GM18907 (cell line): Measurements from ENCODE around the gene CLRN2.
"Not testable (repeated sequence)": the region's sequence is repeated elsewhere in the genome, so short reads cannot be mapped to it uniquely, and the experiment has no call there.

ENCODE experiments used
- ATAC-seq: cut with Tn5 transposase; IDR thresholded peaks from one replicate; pipeline ENCODE4 v1.9.1; 2021; ENCODE audit warnings: mild to moderate bottlenecking, moderate library complexity; ENCODE audit not compliant: unreplicated experiment

The CLRN2 gene

DNA sequence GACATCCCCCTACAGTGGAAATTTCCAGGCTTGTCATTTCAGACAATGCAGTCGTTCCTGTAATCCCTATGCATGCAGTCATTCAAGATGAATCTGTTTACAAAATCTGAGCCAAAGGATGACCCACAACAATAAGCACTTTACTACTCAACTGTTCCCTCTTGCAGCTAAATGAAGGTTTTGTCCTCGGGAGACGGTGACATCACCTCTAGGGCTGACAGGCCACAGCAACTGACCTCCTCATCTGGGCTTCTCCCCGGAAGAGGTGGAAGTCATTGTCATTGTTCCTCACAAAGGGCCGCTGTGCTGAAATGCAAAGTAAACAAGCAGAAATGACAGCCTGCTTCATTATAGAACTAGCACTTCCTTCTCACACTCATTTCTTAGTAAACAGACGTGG is 29.2 kb downstream of the CLRN2 start:
- no peak for ATAC-seq

DNA sequence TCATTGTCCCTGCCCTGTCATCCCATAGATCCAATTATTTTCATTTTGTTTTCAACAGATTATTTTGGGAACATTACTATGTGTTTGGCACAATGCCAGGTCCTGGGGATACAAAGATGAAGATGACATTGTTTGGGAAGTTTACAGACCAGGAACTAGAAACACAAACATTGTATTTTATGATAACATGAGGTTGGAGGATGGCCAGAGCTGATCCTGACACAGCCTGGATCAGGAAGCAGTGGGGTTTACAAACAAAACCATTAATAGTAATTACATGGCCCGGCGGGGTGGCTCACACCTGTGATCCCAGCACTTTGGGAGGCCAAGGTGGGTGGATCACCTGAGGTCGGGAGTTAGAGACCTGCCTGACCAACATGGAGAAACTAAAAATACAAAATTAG is 29.9 kb downstream of the CLRN2 start:
- ATAC-seq: no peak

DNA sequence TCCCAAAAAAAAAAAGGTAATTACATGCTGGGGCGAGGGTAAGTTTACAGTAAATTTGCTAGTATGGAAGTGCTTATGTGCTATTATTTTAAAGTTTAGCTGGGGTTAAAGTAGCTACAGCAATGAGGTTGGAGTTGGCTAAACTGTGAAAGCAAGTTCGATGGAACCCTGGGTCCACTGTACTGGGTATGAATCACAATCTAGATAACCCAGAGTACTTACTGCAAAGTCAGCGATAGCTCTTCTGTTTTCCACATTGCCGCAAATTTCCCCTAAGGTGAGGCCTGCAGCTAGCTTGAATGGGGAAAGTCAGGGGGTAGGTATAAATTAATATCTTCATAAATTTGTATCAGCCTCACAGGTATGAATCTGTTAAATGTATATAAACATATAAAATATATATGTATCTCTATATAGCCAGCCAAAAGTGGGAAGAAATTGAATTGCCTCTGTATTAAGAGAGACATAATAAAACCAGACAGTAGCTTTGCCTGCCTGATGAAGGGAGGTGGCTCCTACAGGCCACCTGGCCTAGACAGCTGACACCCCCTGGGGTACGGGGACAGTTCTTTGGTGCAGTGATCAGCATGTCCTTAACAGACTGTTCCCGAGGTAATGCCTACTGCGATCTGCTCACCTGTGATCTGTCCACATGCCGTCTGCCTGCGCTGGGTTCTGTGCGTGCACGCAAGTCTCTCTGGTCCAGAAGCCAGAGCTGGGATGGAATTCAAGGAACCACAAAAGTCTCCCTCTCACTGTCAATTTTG is 30.6 kb downstream of the CLRN2 start:
- no peak for ATAC-seq

DNA sequence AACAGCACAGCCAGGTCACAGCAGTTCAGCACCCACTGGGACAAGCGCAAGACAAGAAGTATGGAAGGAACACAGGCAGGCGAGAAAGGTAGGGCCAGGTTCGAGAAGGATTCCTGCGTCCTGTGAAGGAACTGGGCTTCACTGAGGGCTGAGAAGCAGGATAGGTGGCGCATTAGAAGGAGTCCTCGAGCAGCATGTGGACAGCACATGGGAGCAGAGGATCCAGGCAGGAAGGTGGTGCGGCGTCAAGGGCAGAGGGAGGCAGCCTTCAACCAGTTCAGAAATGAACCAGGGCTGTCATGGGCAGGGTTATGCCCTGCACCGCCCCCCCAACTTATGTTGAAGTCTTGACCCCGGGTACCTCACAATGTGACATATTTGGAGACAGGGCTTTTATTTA is 31.3 kb downstream of the CLRN2 start:
- ATAC-seq: no peak

DNA sequence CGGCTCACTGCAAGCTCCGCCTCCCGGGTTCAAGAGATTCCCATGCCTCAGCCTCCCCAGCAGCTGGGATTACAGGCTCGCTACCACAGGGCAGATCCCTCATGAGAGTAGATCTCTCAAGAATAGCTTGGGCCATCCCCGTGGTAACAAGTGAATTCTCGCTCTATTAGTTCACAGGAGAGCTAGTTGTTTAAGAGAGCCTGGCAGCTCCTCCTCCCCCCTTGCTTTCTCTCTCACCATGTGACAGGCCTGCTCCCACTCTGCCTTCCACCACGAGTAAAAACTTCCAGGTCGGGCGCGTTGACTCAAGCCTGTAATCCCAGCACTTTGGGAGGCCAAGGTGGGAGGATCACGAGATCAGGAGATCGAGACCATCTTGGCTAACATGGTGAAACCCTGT is 31.7 kb downstream of the CLRN2 start:
- ATAC-seq: no peak

DNA sequence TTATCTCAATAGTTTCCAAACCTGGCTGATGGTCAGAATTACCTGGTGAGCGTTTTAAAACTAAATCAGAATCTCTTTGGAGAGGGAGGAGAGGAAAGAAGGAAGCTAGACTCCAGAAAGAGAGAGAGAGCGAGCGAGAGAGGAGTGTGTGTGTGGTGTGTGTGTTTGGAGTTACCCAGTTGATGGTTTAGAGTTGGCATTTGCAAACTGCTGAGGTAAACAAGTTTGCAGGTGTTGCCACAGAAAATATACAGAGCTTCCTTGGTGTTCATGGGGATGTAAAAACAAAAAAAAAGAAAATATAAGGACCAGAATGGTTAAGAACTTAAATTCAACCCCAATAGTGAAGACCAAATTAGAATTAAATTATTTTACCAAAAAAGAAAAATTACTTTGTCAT is 35.6 kb downstream of the CLRN2 start:
- ATAC-seq: no peak

DNA sequence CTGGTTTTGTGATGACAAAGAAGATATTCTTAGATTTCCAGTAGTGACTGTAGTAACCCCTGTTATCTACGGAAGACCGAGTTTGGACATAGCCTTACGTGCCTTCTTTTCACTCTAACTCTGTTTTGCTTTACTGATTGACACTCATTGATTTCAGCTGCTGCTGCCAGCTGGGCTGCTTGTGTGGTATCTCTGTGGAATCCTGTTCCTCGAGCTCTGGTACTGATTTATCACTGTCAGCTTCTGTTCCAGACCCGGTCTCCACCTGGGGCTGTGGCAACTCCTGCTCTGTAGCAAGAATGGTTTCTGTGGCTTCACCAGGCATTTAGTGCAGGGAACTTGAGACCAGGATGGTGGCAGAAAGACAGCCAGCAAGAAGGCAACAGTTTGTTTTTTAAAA is 37.5 kb downstream of the CLRN2 start:
- ATAC-seq: no peak

DNA sequence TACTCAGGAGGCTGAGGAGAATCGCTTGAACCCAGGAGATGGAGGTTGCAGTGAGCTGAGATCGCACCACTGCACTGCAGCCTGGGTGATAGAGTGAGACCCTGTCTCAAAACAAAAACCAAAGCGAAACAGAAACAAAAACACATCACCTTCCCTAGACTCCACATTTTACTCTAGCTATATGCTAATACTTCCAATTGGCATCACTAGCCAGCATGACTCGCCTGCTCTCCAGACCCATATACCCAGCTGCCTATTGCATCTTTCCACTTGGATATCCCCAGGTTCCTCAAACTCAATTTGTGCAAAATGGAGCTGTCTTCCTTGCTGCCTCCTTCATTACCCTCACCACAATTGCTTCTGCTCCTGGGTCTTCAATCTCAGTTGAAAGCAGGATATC is 39.6 kb downstream of the CLRN2 start:
- no peak for ATAC-seq

DNA sequence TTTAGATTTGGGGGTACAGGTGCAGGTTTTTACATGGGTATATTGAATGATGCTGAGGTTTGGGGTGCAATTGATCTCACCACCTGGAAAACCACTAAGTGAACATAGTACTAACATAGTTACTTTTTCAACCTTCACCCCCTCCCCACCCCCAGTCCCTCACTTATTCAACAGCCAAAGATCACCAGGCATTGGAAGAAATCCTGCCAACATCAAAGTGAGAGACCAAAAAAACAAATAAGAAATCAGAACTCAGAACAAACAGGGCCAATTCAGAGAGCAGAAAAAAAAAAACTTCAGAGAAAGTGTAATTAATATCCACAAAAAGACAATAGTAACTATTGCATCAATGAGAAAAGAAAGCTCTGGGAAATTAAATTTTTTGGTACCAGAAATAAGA is 41.5 kb downstream of the CLRN2 start:
- ATAC-seq: no peak

DNA sequence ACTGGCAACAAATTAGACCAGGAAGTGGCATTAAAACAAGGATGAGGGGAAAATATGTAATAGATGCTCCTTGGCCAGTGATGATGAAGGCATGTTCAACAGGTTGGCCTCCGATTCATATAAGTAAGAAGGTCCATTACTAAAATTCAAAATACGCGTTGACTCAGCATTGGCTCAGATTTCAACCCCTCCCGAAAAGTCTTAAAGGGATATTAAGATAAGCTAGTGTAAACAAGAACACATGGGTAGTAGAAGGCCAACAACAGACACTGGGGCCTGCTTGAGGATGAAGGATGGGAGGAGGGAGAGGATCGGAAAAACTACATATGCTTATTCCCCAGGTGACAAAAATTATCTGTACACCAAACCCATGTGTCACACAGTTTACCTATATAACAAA is 42.9 kb downstream of the CLRN2 start:
- no peak for ATAC-seq

DNA sequence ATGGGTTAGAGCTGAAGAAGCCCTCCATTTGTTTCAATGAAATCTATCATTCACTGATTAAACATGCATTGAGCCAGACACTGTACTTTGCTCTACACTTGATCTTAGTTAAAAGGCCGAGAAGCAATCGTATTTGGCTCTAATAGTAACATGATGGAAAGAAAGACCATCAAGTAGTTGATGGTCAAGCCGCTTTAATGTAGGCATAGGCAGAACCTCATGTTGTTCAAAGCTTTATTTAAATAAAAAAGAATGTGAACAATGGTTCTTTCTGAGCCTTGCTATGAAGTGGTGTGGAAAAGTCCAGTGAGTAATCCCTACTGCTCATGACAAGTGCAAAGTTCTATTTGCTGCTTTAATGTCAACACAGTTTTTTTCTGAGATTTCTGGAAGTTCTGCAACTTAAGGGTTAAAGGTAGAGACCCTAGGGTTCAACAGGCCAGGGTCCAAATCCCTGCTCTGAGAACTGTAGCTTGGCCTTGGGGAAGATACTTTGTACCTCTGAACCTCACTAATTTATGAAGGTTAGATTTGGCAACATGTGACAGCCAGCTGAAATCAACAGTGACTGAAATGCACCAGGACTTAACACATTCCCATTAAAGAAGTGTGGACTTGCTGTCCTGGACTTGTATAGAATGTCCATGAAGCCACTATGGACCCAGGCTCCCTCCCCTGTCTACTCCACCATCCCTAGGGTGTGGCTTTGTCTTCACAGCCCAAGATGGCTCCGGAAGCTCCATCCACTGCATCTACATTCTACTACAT is 44.2 kb downstream of the CLRN2 start:
- ATAC-seq: no peak

DNA sequence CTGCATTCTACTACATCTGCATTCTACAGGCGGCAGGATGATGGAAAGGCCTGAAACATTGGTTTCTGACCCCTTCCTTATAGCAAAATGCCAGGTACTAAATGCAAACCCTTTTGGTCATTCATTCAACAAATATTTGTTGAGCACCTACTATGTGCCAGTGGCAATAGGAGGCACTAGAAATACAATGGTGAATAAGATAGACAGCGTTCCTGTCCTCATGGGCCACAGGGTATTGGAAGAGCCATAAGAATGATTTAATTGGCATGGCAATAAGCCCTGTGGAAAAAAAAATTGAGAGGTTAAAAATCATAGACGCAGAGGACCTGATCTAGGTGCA is 44.7 kb downstream of the CLRN2 start:
- ATAC-seq: no peak

DNA sequence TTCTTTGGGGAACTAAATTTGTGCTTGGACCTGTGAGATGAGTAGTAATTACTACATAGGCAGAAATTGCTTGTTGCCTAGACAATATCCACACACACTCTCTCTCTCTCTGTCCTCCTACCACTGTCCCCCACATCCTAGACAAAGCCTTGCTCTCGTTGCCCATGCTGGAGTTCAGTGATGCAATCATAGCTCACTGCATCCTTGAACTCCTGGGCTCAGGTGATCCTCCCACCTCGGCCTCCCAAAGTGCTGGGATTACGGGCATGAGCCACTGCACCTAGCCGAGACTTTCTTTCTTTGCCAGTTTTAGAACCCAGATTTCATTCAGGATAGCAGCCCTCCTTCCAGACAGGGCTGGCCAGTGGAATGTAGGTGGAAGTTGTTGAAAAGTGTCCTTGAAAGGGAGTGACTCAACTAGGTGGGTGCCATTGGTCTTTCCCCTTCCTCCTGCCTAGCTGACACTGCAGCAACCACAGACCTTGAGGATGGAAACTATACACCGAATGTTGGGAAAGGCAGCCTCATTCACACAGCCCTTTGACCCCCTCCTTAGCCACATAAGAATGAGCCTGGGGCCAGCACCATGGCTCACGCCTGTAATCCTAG is 45.2 kb downstream of the CLRN2 start:
- no peak for ATAC-seq

DNA sequence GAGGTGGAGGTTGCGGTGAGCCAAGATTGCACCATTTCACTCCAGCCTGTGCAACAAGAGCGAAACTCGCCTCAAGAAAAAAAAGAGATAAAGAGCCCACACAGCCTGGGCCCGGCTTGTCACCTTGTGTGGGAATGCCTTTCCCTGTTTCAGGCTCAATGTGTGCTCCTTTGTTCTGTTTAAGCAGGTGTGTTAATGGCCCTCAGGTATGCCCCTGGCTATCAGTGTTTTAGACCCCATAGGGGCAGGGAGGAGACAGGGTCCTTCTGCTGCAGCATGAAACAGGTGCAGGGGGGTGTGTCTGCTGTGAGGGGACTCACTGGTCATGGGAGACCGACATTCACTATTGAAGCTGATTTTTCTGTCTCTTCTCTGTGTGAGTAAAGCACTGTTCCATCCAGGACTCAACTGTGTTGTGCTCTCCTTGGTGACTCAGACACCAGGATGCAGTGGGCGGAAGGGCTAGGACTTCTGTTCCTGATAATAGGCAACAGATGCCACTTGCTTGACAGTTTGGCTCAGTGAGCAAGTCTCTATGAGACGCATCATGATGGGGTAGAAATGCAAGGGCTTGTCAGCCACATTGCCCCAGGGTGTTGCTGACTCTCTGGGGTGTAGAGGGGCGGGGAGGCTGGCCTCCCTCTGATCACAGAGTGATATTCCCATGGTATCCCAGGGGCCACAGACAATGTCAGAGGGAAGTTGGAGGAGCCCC is 46.4 kb downstream of the CLRN2 start:
- ATAC-seq: no peak

DNA sequence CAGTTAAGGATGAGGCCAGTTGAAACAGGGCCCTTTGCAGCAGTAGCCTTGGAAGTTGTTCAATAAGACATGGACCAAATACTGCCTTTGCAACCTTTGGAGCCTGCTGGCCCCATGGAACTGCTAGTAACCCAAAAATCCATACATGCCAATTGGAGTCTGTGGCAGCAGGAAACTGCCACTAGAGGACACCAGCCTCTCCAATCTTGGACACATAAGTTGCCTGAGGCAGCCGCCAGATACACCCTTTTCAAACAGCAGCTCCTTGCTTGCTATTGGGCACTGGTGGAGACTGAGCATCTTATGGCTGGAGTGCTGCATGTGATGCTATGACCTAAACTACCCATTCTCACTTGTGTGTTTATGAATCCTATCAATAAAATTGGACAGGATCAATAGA is 47.2 kb downstream of the CLRN2 start:
- no peak for ATAC-seq

DNA sequence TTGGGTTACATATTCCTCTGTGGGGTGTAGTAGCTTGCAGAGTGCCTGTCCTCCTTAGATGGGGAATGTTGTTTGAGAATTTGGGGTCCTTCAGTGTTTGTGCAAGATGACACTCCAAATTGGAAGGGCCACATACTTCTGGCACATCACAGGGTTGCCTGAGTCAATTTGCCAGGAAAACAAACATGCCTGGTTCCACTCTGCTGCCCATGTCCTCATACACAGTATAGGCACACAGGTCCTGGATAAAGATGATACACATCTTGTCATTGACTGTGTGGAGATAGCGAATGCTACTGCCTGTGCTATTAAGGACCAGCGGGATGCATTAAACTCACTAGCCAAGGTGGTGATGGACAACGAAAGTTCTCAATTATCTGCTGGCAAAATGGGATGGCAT is 50.9 kb downstream of the CLRN2 start:
- no peak for ATAC-seq

DNA sequence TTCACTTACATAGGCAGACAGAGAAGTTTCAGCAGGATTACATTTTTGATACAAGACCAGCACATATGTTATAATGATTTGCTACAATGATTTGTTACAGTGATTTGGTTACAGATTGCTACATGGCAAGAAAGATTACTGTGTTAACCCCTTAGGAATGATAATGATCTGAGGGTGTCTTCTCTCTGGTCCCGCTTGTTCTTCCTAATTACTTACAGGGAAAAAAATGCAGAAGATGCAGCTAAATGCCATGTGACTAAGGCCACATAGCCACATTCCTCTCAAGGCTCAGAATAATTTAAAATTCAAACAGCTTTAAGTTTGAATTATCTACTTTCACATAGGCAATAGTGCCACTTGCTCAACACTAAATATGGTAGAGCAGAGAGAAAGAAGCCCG is 52.3 kb downstream of the CLRN2 start:
- ATAC-seq: no peak

DNA sequence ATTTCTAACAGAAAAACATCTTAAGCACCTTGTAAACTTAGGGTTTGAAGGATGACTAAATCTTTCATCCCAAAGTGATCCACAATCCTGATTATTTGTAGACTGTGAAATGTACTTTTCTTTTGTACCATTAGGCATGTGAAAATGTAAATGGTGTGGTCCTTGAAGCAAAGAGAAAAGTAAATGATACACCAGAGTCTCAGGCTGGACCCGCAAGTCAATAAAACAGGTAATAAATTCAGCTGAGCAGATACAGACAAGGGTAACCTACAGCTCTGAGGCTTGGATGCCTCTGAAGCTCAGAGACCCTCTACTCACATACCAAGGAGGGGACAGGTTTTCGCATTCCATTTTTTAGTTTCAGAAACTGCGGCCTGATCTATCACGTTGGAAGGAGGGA is 59.2 kb downstream of the CLRN2 start:
- ATAC-seq: no peak

DNA sequence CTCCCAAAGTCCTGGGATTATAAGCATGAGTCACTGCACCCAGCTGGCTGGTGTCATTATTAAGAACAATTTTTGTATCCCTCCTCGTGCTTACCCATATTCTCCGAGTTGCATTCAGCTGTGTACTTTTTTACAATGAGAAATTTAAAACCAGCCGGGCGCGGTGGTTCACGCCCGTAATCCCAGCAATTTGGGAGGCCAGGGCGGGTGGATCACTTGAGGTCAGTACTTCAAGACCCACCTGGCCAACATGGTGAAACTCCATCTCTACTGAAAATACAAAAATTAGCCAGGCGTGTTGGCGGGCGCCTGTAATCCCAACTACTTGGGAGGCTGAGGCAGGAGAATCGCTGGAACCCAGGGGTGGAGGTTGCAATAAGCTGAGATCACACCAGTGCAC is 60.2 kb downstream of the CLRN2 start:
- not testable (repeated sequence) for ATAC-seq
